Measurements from ENCODE around the gene MYOCOS.
"Not testable (repeated sequence)": the region's sequence is repeated elsewhere in the genome, so short reads cannot be mapped to it uniquely, and the experiment has no call there.

The MYOCOS gene

DNA sequence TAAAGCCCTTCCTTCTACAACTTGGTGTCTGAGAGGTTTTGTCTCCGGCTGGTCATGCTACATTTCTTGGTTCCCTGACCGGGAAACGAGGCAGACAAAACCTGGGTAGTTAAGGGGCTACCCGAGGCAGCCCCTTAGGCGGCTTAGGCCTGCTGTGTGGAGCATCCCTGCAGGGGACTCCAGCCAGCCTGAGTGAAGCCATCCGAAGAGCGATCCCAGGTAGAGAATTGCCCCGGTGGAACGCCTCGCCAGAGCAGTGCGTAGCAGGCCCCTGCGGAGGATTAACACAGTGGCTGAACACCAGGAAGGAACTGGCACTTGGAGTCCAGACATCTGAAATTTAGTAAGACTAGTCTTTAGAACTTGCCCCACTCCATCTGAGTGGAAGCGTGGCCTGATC is 21.2 kb upstream of the MYOCOS start:
- Mint-ChIP-seq H3K27ac (no peak overlapping the region), H3K4me1 (ENCODE audit: low read depth in 2 of 2) (peaks cover 0 to 5% of the 10 kb centered on the region in 2 donors), H3K36me3 (ENCODE audit: insufficient read depth) (no peaks in the 10 kb centered on the region), H3K27me3 (peaks cover 0 to 6% of the 10 kb centered on the region in 2 donors), H3K4me3 (no peak overlapping the region), H3K9me3 (no peaks in the 10 kb centered on the region)
- DNase-seq (no peak), ATAC-seq (replicated peaks) (no peak)

- not testable (repeated sequence) for ATAC-seq (replicated peaks); DNase-seq; H3K9me3 Mint-ChIP-seq; H3K4me1 Mint-ChIP-seq (ENCODE audit: low read depth in 2 of 2); H3K4me3 Mint-ChIP-seq; H3K27ac Mint-ChIP-seq; H3K27me3 Mint-ChIP-seq; H3K36me3 Mint-ChIP-seq (ENCODE audit: insufficient read depth)
Observed at GRCh38 chr1:171603042-171603441, 19.0 kb upstream of the MYOCOS start.

- ATAC-seq (replicated peaks) (no peak), DNase-seq (no peak)
- Mint-ChIP-seq H3K36me3 (ENCODE audit: insufficient read depth) (no peaks in the 10 kb centered on the region), H3K4me1 (ENCODE audit: low read depth in 2 of 2) (no peaks in the 10 kb centered on the region), H3K27ac (peak overlapping the region in 1 of 2 donors; percentile 36), H3K9me3 (no peaks in the 10 kb centered on the region), H3K27me3 (peaks cover 0 to under 1% of the 10 kb centered on the region in 2 donors), H3K4me3 (no peak overlapping the region)
Observed at GRCh38 chr1:171606402-171606941, 15.6 kb upstream of the MYOCOS start.

DNA sequence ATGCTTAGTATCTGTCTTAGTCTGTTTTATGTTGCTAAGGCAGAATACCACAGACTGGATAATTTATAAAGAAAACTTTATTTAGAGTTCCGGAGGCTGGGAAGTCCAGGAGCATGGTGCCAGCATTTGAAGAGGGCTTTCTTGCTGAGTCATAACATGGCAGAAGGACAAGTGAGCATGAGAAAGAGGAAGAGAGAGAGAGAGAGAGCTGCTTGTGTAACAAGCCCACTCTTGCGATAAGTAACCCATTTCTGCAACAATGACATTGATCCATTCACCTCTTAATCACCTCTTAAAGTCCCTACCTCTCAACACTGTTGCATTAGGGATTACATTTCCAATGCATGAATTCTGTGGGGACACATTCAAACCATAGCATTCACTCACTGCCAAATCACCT is 11.7 kb upstream of the MYOCOS start:
- Mint-ChIP-seq H3K27ac (no peak overlapping the region), H3K4me1 (ENCODE audit: low read depth in 2 of 2) (no peaks in the 10 kb centered on the region), H3K27me3 (no peaks in the 10 kb centered on the region), H3K4me3 (no peak overlapping the region), H3K36me3 (ENCODE audit: insufficient read depth) (no peaks in the 10 kb centered on the region), H3K9me3 (no peaks in the 10 kb centered on the region)
- no peak for ATAC-seq (replicated peaks)
- no peak for DNase-seq

- DNase-seq: no peak
- Mint-ChIP-seq H3K4me1 (ENCODE audit: low read depth in 2 of 2) (no peaks in the 10 kb centered on the region), H3K27ac (no peak overlapping the region), H3K36me3 (ENCODE audit: insufficient read depth) (no peaks in the 10 kb centered on the region), H3K4me3 (no peak overlapping the region), H3K27me3 (no peaks in the 10 kb centered on the region), H3K9me3 (no peaks in the 10 kb centered on the region)
- no peak for ATAC-seq (replicated peaks)
Observed at GRCh38 chr1:171611306-171611705, 10.7 kb upstream of the MYOCOS start.

DNA sequence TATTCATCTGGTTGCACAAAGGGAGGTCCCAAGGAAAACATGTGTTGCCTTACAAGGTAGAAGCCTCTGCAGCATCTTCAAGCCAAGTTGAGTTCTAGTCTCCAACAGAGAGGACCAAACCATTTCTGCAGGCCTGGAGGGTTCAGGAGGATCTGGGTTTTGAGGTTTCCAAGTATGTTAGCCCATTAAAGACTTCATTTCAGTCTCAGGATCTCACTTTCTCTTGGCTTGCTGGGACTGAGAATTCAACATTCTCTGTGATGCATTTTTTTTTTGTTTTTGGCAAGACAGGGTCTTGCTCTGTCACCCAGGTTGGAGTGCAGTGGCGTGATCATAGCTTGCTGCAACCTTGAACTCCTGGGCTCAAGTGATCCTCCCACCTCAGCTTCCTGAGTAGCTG is 8.8 kb upstream of the MYOCOS start:
- H3K4me3 Mint-ChIP-seq: no peak overlapping the region
- no peak overlapping the region for H3K27ac Mint-ChIP-seq
- H3K9me3 Mint-ChIP-seq: no peaks in the 10 kb centered on the region
- no peaks in the 10 kb centered on the region for H3K27me3 Mint-ChIP-seq
- H3K4me1 Mint-ChIP-seq (ENCODE audit: low read depth in 2 of 2): no peaks in the 10 kb centered on the region
- no peak for DNase-seq
- H3K36me3 Mint-ChIP-seq (ENCODE audit: insufficient read depth): no peaks in the 10 kb centered on the region
- no peak for ATAC-seq (replicated peaks)

GRCh38 chr1:171615122-171615906 is 6.7 kb upstream of the MYOCOS start:
- DNase-seq; ATAC-seq (replicated peaks); H3K4me1 Mint-ChIP-seq (ENCODE audit: low read depth in 2 of 2); H3K27ac Mint-ChIP-seq; H3K9me3 Mint-ChIP-seq; H3K27me3 Mint-ChIP-seq; H3K4me3 Mint-ChIP-seq; H3K36me3 Mint-ChIP-seq (ENCODE audit: insufficient read depth): not testable (repeated sequence)

GRCh38 chr1:171616586-171616985 is 5.5 kb upstream of the MYOCOS start:
- H3K36me3 Mint-ChIP-seq (ENCODE audit: insufficient read depth): no peaks in the 10 kb centered on the region
- no peak overlapping the region for H3K4me3 Mint-ChIP-seq
- no peak overlapping the region for H3K27ac Mint-ChIP-seq
- no peaks in the 10 kb centered on the region for H3K9me3 Mint-ChIP-seq
- no peak for DNase-seq
- no peak for ATAC-seq (replicated peaks)
- no peaks in the 10 kb centered on the region for H3K27me3 Mint-ChIP-seq
- no peaks in the 10 kb centered on the region for H3K4me1 Mint-ChIP-seq (ENCODE audit: low read depth in 2 of 2)

DNA sequence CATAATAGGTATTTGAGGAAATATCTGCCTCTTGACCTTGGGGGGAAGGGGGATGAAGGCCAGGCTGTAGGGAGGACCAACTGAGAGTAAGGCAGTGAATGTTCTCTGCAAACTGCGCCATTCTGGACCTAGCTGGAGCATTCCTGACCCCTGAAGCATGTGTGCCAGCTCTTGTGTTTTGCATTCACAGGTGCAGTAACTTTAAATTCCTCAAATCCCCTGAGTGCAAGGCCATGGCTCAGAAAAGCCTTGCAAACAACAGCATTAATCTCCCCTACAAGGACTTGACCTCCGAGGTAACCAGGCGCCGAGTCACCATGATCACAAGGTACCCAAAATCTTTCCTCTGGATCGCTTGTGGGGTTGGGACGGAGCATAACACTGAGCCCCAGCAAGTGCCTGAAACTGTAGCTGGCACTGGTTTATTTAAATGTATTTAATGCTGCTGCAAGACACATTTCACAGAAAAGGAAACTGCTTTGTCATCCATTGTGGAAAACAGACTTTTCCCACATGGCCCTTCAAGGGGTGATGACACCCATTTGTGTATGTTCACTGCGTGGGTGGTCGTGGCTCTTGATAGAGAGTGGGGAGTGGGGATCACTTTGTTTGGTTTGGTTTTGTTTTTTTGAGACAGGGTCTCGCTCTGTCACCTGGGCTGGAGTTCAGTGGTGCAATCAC is 1.7 kb downstream of the MYOCOS start:
- H3K4me1 Mint-ChIP-seq (ENCODE audit: low read depth in 2 of 2): no peaks in the 10 kb centered on the region
- ATAC-seq (replicated peaks) (no peak), DNase-seq (no peak)
- H3K9me3 Mint-ChIP-seq: no peaks in the 10 kb centered on the region
- no peak overlapping the region for H3K4me3 Mint-ChIP-seq
- peaks cover 21 to 40% of the 10 kb centered on the region in 2 donors for H3K27me3 Mint-ChIP-seq
- no peak overlapping the region for H3K27ac Mint-ChIP-seq
- peaks cover 2% of the 10 kb centered on the region for H3K36me3 Mint-ChIP-seq (ENCODE audit: insufficient read depth)

- Mint-ChIP-seq H3K4me1 (ENCODE audit: low read depth in 2 of 2) (no peaks in the 10 kb centered on the region), H3K4me3 (no peak overlapping the region), H3K9me3 (no peaks in the 10 kb centered on the region), H3K27ac (no peak overlapping the region), H3K27me3 (peaks cover 35 to 53% of the 10 kb centered on the region in 2 donors), H3K36me3 (ENCODE audit: insufficient read depth) (peaks cover 2% of the 10 kb centered on the region)
- DNase-seq (no peak), ATAC-seq (replicated peaks) (no peak)
Observed at GRCh38 chr1:171625225-171625624, 3.2 kb downstream of the MYOCOS start.

DNA sequence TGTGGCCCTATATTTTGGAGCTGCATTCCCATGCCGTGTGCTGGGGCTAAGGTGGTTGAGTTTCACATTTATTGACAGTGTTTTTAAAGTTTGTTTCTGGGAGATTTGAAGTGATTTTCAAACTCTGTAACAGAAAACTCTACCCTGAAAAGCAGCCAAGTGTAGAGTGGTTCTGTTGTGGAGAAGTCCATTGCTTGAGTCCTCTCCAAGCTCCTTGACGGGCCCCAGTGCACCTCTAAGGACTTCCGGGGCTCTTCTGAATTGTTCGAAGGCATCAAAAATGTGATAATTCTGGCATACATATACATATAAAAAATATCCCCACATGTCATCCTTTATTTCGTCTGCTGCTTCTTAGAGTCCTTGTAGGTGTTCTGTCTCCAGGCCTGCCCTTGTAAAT is 5.0 kb downstream of the MYOCOS start:
- Mint-ChIP-seq H3K9me3 (no peaks in the 10 kb centered on the region), H3K36me3 (ENCODE audit: insufficient read depth) (peaks cover 2% of the 10 kb centered on the region), H3K27ac (no peak overlapping the region), H3K27me3 (peaks cover 39 to 70% of the 10 kb centered on the region in 2 donors), H3K4me3 (no peak overlapping the region), H3K4me1 (ENCODE audit: low read depth in 2 of 2) (no peaks in the 10 kb centered on the region)
- DNase-seq (no peak), ATAC-seq (replicated peaks) (no peak)

DNA sequence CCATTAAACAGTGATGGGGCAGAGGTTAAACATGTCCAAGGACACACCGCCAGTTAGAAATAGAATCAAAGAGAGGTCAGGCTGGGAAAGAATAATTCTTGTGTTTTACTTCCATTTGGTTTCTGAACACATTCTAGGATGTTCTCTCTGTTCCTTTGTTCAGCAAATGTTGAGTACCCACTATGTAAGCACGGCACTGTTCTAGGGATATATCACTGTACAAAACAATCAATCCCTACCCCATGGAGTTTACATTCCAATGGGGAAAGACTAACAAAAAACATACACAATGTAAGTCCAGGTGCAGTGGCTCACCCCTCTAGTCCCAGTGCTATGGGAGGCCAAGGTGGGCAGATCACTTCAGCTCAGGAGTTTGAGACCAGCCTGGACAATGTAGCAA is 6.2 kb downstream of the MYOCOS start:
- no peak for ATAC-seq (replicated peaks)
- Mint-ChIP-seq H3K36me3 (ENCODE audit: insufficient read depth) (peaks cover 5% of the 10 kb centered on the region), H3K4me1 (ENCODE audit: low read depth in 2 of 2) (no peaks in the 10 kb centered on the region), H3K27me3 (peaks cover 33 to 71% of the 10 kb centered on the region in 2 donors), H3K9me3 (no peaks in the 10 kb centered on the region), H3K27ac (no peak overlapping the region), H3K4me3 (no peak overlapping the region)
- DNase-seq: no peak

DNA sequence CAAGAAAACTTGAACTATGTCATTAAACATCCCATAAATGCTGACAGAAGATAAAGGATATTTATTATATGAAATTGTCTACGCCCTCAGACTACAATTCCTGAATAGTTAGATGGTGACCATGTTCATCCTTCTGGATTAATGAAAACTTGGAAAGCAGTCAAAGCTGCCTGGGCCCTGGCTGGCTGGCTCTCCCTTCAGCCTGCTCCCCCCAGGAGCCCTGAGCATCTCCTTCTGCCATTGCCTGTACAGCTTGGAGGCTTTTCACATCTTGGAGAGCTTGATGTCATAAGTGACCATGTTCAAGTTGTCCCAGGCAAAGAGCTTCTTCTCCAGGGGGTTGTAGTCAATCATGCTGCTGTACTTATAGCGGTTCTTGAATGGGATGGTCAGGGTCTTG is 13.6 kb downstream of the MYOCOS start:
- Mint-ChIP-seq H3K9me3 (no peaks in the 10 kb centered on the region), H3K4me1 (ENCODE audit: low read depth in 2 of 2) (no peaks in the 10 kb centered on the region), H3K36me3 (ENCODE audit: insufficient read depth) (peaks cover 3% of the 10 kb centered on the region), H3K27me3 (peaks cover 8 to 57% of the 10 kb centered on the region in 2 donors), H3K27ac (no peak overlapping the region), H3K4me3 (no peak overlapping the region)
- ATAC-seq (replicated peaks) (no peak), DNase-seq (no peak)

- Mint-ChIP-seq H3K4me1 (ENCODE audit: low read depth in 2 of 2) (no peaks in the 10 kb centered on the region), H3K4me3 (no peak overlapping the region), H3K27ac (no peak overlapping the region), H3K9me3 (no peaks in the 10 kb centered on the region), H3K36me3 (ENCODE audit: insufficient read depth) (peaks cover 3% of the 10 kb centered on the region), H3K27me3 (peaks cover 6 to 57% of the 10 kb centered on the region in 2 donors)
- DNase-seq (no peak), ATAC-seq (replicated peaks) (no peak)
Observed at GRCh38 chr1:171636141-171636540, 14.1 kb downstream of the MYOCOS start.
